Measurements from ENCODE around the gene PLXDC2.

PLXDC2 gene

GRCh38 chr10:19911886-19912285 lies 95.7 kb downstream of the PLXDC2 start:
- DNase-seq (ENCODE audit: low spot score): no peak

GRCh38 chr10:19913987-19914386 lies 97.8 kb downstream of the PLXDC2 start:
- DNase-seq (ENCODE audit: low spot score): no peak

DNA sequence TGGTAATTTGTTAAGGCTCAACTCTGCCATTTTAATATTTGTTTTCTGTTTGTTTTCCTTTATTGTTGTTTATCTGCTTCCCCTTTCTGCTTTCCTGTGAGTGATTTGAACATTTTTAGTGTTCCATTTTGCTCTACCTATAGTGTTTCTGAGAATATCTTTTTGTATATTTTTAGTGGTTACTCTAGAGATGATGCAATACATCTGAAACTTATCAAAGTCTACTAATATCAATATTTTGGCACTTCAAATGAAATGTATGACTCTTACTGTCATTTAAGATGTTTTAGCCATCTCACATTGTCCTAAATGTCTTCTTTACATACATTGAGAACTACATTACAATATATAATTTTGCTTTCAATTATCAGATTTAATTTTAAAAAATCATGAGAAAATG lies 98.9 kb downstream of the PLXDC2 start:
- DNase-seq (ENCODE audit: low spot score): no peak

- no peak for DNase-seq (ENCODE audit: low spot score)
Measured at GRCh38 chr10:19915816-19916215, 99.6 kb downstream of the PLXDC2 start.

GRCh38 chr10:19917751-19918478 lies 101.7 kb downstream of the PLXDC2 start:
- DNase-seq (ENCODE audit: low spot score): no peak

DNA sequence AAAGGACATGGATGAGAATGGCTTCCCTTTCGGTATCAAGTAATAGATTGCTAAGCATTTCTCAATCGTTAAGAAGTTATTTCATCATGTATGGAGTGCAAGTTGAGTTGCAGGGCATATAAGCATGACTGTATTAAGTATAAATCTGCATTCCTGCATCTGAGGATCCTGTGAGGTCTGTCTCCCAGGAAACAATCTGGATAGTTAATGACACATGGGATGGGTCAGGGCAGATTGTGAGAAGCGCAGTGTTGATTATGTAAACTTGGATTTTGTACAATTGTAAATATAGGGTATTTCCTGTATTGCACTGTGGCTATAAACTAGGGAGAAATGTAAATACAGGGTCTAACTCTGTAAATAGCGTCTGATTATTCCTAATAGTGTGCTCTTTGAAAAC lies 102.6 kb downstream of the PLXDC2 start:
- DNase-seq (ENCODE audit: low spot score): no peak

DNA sequence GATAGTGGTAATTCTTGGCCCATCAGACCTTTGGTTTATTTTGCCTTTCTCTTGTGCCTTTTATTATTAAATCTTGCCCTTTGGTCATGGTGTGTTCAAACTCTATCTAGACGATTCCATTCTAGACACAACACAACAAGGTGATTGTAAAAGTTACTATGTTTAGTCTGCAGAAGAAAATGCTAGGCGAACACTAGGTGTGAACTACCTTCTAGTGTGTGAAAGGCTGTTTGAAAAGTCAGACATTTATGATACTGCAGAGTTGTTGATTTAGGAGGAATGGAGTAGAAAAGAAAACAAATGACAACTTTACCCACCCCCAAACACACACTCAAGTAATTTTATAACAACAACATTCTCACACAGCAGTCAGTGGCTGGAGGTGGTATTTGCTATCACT lies 103.4 kb downstream of the PLXDC2 start:
- no peak for DNase-seq (ENCODE audit: low spot score)

- DNase-seq (ENCODE audit: low spot score): no peak
Measured at GRCh38 chr10:19920075-19920726, 104.0 kb downstream of the PLXDC2 start.

DNA sequence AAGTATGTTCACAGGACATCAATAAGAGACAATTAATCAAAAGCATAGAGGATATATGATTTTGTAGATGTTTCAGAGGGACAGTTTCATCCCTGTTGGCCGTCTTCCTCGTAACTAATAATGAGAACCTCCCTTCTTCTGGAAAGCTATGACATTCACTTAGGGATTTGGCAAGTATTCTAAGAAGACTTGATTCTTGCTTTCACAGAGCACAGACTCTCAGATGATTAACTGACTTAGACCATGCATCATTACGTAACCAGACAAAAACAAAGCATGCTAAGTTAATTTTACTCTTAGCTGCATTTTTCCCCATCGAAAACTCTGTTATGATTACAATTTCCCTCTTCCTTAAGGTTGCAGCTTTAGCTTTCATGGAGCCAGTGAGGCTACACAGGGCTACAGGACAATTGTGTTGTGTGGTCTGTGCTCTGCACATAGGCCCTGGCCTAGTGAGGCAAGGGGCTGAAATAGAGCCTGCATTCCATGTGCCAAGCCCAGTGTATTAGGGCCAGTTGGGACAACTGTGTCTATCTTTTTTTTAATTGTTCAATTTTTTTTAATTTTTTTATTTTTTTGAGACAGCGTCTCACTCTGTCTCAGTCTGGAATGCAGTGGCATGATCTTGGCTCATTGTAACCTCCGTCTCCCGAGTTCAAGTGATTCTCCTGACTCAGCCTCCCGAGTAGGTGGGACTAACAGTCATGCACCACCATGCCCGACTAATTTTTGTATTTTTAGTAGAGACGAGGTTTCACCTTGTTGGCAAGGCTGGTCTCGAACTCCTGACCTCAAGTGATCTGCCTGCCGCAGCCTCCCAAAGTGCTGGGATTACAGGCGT lies 105.3 kb downstream of the PLXDC2 start:
- DNase-seq (ENCODE audit: low spot score): no peak

DNA sequence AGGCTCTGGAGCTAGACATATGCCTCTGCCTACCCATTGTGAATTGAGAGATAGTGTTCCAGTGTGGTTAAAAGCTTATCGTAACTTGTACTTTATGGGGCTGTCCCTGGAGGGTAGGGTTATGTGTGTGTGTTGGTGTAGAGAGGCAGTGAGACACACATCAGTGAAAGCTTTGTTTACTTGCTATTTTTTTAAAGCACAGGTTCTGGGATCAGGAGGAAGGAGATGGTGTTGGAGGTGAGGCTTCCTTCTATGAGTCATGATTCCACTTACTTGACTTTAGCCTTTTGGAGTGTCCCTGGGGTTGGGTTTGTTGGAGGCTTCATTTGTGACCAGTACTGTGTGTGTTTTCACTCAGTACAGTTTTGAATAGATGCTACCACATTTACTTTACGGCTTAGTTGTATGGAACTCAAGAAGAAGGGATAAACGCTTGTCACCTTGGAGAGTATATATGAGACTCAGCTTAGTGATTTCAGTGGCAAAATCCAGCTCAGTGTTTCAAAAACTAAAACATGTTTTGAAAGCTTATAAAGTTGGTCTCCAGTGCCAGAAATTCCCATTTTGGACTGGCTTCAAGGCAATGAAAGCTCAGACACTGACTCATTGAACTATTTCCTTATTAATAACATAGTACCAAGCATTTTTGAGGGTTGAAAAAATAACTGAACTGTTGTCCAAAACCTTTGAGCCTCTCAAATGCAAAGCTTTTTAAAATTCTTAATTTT lies 106.2 kb downstream of the PLXDC2 start:
- no peak for DNase-seq (ENCODE audit: low spot score)

- DNase-seq (ENCODE audit: low spot score): no peak
Measured at GRCh38 chr10:19925064-19925463, 108.8 kb downstream of the PLXDC2 start.

GRCh38 chr10:19928936-19929335 lies 112.7 kb downstream of the PLXDC2 start:
- no peak for DNase-seq (ENCODE audit: low spot score)

- peak; percentile 17 for DNase-seq (ENCODE audit: low spot score)
Measured at GRCh38 chr10:19929506-19930140, 113.4 kb downstream of the PLXDC2 start.

DNA sequence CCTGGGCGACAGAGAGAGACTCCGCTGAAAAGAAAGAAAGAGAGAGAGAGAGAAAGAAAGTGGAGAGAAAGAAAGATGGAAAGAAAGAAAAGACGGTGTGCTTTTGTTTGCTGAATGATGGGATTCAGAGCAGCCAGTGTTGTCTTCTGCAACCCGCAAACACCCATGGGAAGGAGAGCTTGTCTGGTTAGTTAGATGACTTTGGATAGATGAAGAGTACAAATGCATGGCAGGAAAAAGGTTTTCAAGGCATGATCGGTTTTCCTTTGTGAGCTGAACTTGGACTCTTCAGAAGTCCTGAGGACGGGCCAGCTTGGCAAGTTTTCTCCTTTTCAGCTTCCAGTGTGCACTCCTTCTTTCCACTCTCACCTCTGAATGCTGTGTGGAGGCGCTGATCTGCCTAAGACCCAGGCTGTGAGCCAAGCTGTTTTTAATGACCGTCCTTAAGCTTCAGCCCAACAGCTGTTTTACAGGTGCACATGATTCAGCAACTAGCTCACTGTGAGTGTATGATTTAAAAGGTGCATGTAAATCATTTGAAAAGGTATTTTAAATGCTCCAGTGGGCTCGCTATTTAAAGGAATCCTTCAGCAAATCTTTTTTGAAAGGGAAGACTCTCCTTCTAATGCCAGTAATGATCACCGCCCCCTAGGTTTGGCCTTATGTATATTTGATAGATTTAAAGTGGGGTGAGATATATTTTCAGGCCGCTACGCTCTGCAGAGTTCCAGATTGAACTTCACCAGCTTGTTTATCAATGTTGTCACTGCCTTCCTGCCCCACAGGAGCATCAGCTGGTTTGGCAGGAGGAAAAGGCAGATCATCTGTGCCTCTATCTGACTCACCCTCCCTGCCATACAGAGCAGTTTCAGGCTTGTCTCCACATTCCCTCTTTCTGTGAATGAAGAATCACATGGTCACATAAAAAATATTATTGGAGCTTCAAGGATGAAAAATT lies 115.0 kb downstream of the PLXDC2 start:
- peak; percentile 76 for DNase-seq (ENCODE audit: low spot score)

- DNase-seq (ENCODE audit: low spot score): no peak
Measured at GRCh38 chr10:19931894-19932590, 115.8 kb downstream of the PLXDC2 start.

- no peak for DNase-seq (ENCODE audit: low spot score)
Measured at GRCh38 chr10:19932806-19933371, 116.7 kb downstream of the PLXDC2 start.

GRCh38 chr10:19933772-19934171 lies 117.5 kb downstream of the PLXDC2 start:
- DNase-seq (ENCODE audit: low spot score): no peak

- DNase-seq (ENCODE audit: low spot score): no peak
Measured at GRCh38 chr10:19935176-19935575, 118.9 kb downstream of the PLXDC2 start.

DNA sequence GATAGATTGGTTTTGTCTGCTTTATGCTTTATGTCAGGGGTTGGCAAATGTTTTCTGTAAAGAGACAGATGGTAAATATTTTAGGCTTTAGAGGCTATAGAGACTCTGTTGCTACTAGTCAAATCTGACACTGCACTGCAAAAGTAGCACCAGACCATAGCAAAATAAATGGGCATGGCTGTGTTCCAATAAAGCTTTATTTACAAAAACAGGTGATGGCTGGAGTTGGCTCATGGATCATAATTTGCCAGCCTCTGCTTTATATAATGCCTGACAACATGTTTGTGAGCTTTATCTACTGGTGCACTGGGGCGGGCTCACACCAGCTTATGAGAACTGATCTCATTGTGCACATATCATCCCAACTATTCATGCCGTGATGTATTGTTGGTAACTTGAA lies 120.1 kb downstream of the PLXDC2 start:
- DNase-seq (ENCODE audit: low spot score): no peak

DNA sequence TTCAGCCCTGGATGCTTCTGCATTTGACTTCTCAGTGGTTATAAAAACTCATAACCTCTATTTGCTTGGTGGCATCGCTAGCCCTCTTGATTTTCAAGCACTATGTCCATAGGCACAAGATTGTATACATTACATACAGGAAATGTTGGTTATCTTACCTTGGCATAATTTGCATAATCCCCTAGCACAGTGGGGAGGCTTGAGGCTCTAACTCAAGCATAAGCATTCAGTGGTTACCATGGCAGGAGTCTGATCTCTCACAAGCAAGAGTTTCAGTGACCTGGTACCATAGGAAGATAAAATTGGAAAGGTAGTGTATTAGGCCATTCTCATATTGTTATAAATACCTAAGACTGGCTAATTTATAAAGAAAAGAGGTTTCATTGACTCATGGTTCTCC lies 121.8 kb downstream of the PLXDC2 start:
- DNase-seq (ENCODE audit: low spot score): no peak

Measured in Ammon's horn (tissue), 1 donor.